Endodermal cell (in vitro differentiated cells): ENCODE measurements around the gene GRIA3. TPM values are rescaled to one million over a fixed set of nuclear protein-coding genes. Genes with fewer than 3 reads are reported as not detected.

Experiments
- DNase-seq: peaks from one replicate; pipeline ENCODE4 v3.0.0-alpha.2; 2017
- H3K27ac ChIP-seq: 2 replicates; pipeline ENCODE4 v1.5.1; 2013; ENCODE audit warnings: mild to moderate bottlenecking, low read depth, low read length, moderate library complexity
- H3K27me3 ChIP-seq: 2 replicates; pipeline ENCODE4 v1.6.1; 2013; ENCODE audit warnings: mild to moderate bottlenecking, low read length, moderate library complexity; ENCODE audit not compliant: insufficient read depth, control insufficient read depth, poor library complexity, severe bottlenecking
- H3K36me3 ChIP-seq: 2 replicates; pipeline ENCODE4 v1.7.0; 2013; ENCODE audit warnings: mild to moderate bottlenecking, low read length, moderate library complexity; ENCODE audit not compliant: control insufficient read depth, insufficient read depth
- H3K4me1 ChIP-seq: one replicate; pipeline ENCODE4 v1.7.0; 2013; ENCODE audit warnings: low read length; ENCODE audit not compliant: control insufficient read depth, insufficient read depth
- H3K4me3 ChIP-seq: 2 replicates; pipeline ENCODE4 v1.5.1; 2013; ENCODE audit warnings: mild to moderate bottlenecking, low read length, moderate library complexity
- H3K9ac ChIP-seq: 2 replicates; pipeline ENCODE4 v1.6.1; 2013; ENCODE audit warnings: mild to moderate bottlenecking, low read length, moderate library complexity; ENCODE audit not compliant: poor library complexity, severe bottlenecking; ENCODE audit errors: extremely low read depth
- H3K9me3 ChIP-seq: 2 replicates; pipeline ENCODE4 v1.6.1; 2013; ENCODE audit warnings: mild to moderate bottlenecking, low read length, moderate library complexity; ENCODE audit not compliant: control insufficient read depth
- H3K27ac Mint-ChIP-seq: 2 replicates; pipeline ENCODE4 v1.8.0; 2020; ENCODE audit warnings: mixed read lengths
- H3K27me3 Mint-ChIP-seq: 2 replicates; pipeline ENCODE4 v1.8.0; 2021; ENCODE audit warnings: mild to moderate bottlenecking, mixed read lengths; ENCODE audit not compliant: insufficient read depth
- H3K36me3 Mint-ChIP-seq: 2 replicates; pipeline ENCODE4 v1.8.0; 2020; ENCODE audit warnings: low read depth, mixed read lengths
- H3K4me1 Mint-ChIP-seq: 2 replicates; pipeline ENCODE4 v1.8.0; 2020; ENCODE audit warnings: mixed read lengths
- H3K4me3 Mint-ChIP-seq: 2 replicates; pipeline ENCODE4 v1.8.0; 2020; ENCODE audit warnings: mild to moderate bottlenecking, moderate library complexity, mixed read lengths
- H3K9me3 Mint-ChIP-seq: 2 replicates; pipeline ENCODE4 v1.8.0; 2020; ENCODE audit warnings: mild to moderate bottlenecking, mixed read lengths
- WGBS, 2 experiments: methylation state at CpG; one replicate each; pipeline versions ENCODE4 v1.1.5 to v1.1.7; 2013; ENCODE audit warnings: missing lambda C conversion rate in 2 of 2, mixed read lengths in 1 of 2; ENCODE audit not compliant: insufficient coverage in 1 of 2, insufficient read length in 1 of 2; 5-methylcytosine and 5-hydroxymethylcytosine counted together
- total RNA-seq, 2 donors: library from RNA; stranded (reverse); fragmentation: NEBNext Ultra II Directional in 1 of 2; extraction: Animal tissue kit (Norgen Biotek cat#: 25700) in 1 of 2; gene quantifications; 2 replicates in 1 of 2; 3 replicates in 1 of 2; pipeline ENCODE4 v1.2.1, GENCODE V29; 2021
- TF ChIP-seq, protein P1 (sequence below): fragments of 200-600 bp; sonication (generic); conservative IDR thresholded peaks from 2 replicates; pipeline ENCODE4 v1.5.0; 2021; ENCODE audit warnings: antibody characterized with exemption, mild to moderate bottlenecking

The GRIA3 gene
- total RNA-seq, 2 donors from 2014 or later, result 5.7 to 12.2 TPM

DNA sequence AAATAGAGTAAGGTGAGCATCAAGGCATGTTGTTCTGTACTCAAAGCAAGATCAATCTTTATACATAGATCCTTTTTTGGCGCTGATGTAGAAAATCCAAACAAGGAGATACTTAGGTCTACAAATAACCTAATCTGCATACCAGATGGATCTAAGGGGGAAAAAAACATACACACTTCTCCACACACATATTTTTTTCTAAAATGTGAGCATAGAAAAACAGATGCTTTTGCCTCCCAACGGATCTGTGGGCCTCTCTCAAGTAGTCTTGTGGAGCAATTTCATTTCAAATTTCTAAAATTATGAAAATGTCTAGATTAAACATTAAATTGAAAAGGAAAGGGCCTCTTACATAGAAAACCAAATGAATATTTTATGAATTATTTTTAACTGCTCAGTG, 166.1 kb downstream of the GRIA3 start:
- peaks cover 16% of the 10 kb centered on the region for H3K9me3 Mint-ChIP-seq
- no peak overlapping the region for H3K4me3 ChIP-seq
- WGBS, 2 experiments, result 90% methylated on average over 2 of the region's 2 CpGs; no CpG with 5 or more reads in 1 of the 2 experiments
- H3K9ac ChIP-seq, result no peak overlapping the region
- no peaks in the 10 kb centered on the region for H3K36me3 Mint-ChIP-seq
- H3K27ac Mint-ChIP-seq, result no peak overlapping the region
- H3K27me3 Mint-ChIP-seq, result peaks cover 1% of the 10 kb centered on the region
- no peak overlapping the region for H3K4me3 Mint-ChIP-seq
- H3K36me3 ChIP-seq, result no peaks in the 10 kb centered on the region
- H3K4me1 ChIP-seq, result no peaks in the 10 kb centered on the region
- H3K27ac ChIP-seq, result no peak overlapping the region
- H3K4me1 Mint-ChIP-seq, result no peaks in the 10 kb centered on the region
- no peaks in the 10 kb centered on the region for H3K27me3 ChIP-seq
- no peaks in the 10 kb centered on the region for H3K9me3 ChIP-seq
- TF ChIP-seq, protein P1, sequence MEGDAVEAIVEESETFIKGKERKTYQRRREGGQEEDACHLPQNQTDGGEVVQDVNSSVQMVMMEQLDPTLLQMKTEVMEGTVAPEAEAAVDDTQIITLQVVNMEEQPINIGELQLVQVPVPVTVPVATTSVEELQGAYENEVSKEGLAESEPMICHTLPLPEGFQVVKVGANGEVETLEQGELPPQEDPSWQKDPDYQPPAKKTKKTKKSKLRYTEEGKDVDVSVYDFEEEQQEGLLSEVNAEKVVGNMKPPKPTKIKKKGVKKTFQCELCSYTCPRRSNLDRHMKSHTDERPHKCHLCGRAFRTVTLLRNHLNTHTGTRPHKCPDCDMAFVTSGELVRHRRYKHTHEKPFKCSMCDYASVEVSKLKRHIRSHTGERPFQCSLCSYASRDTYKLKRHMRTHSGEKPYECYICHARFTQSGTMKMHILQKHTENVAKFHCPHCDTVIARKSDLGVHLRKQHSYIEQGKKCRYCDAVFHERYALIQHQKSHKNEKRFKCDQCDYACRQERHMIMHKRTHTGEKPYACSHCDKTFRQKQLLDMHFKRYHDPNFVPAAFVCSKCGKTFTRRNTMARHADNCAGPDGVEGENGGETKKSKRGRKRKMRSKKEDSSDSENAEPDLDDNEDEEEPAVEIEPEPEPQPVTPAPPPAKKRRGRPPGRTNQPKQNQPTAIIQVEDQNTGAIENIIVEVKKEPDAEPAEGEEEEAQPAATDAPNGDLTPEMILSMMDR, result no peak
- DNase-seq, result no peak

DNA sequence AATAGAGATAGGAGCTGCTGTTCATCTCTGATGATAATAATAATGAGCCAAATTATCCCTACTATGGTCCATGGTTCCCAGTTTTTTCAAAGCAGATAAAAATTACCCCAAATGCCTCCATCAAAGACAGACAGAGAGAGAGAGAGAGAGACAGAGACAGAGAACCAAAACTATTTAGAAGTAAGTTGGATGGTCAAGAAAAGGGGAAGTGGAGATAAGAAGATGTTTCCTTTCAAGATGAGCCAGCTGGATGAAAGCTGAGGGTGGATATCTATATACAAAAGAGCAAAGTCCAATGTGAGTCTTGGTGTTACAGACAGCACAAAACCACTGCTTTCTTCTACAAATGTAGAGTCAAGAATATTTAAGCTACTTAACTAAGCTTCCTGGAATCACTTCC, 173.9 kb downstream of the GRIA3 start:
- H3K36me3 Mint-ChIP-seq, result no peaks in the 10 kb centered on the region
- no peak overlapping the region for H3K4me3 ChIP-seq
- no peaks in the 10 kb centered on the region for H3K4me1 ChIP-seq
- H3K36me3 ChIP-seq, result no peaks in the 10 kb centered on the region
- DNase-seq, result no peak
- TF ChIP-seq, protein P1, result no peak
- H3K4me1 Mint-ChIP-seq, result no peaks in the 10 kb centered on the region
- no peak overlapping the region for H3K27ac Mint-ChIP-seq
- peaks cover 17% of the 10 kb centered on the region for H3K9me3 Mint-ChIP-seq
- H3K9ac ChIP-seq, result no peak overlapping the region
- H3K27me3 ChIP-seq, result no peaks in the 10 kb centered on the region
- no peaks in the 10 kb centered on the region for H3K9me3 ChIP-seq
- H3K27me3 Mint-ChIP-seq, result peaks cover 1% of the 10 kb centered on the region
- no peak overlapping the region for H3K4me3 Mint-ChIP-seq
- H3K27ac ChIP-seq, result no peak overlapping the region

DNA sequence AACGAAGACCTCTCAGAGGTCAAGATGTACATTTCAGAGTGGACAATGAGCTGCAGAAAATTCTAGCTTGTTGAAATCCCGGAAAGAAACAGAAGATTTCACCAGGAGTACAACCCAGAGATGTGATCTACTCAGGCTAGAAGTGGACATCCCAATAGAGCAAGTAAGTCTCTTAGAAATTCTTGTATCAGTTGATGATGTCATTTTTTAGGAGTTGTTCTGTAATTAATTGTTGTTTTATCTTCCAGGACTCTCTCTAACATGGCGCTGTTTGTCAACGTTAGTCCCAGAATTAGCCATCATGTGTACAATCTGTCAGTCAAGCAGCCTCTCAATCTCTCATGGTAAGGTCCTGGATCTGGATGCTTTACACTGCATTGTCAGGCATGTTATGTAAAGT, 174.4 kb downstream of the GRIA3 start:
- no peak overlapping the region for H3K9ac ChIP-seq
- Mint-ChIP-seq H3K27ac (no peak overlapping the region), H3K36me3 (no peaks in the 10 kb centered on the region), H3K9me3 (peaks cover 20% of the 10 kb centered on the region), H3K27me3 (peaks cover 1% of the 10 kb centered on the region), H3K4me1 (no peaks in the 10 kb centered on the region), H3K4me3 (no peak overlapping the region)
- H3K4me3 ChIP-seq, result no peak overlapping the region
- DNase-seq, result no peak
- H3K36me3 ChIP-seq, result no peaks in the 10 kb centered on the region
- TF ChIP-seq, protein P1, result no peak
- H3K9me3 ChIP-seq, result no peaks in the 10 kb centered on the region
- H3K27ac ChIP-seq, result no peak overlapping the region
- no peaks in the 10 kb centered on the region for H3K4me1 ChIP-seq
- no peaks in the 10 kb centered on the region for H3K27me3 ChIP-seq
- WGBS, 2 experiments, result 98 to 99% methylated on average over 4 of the region's 4 CpGs
